Choroid plexus epithelial cell (primary cell): ENCODE data around the gene HLA-A.
"Not testable (repeated sequence)": the region's sequence is repeated elsewhere in the genome, so short reads cannot be mapped to it uniquely, and the experiment has no call there.

Source experiments
- DNase-seq: peaks from one replicate; pipeline ENCODE4 v3.0.0-alpha.2; 2010; ENCODE audit warnings: low read depth
- H3K4me3 ChIP-seq: 2 replicates; pipeline ENCODE4 v1.5.1; 2011; ENCODE audit warnings: low read depth, mild to moderate bottlenecking, control low read depth, low read length, moderate library complexity
- CTCF ChIP-seq: conservative IDR thresholded peaks from 2 replicates; pipeline ENCODE4 v1.5.1; 2011; ENCODE audit warnings: low read depth, mild to moderate bottlenecking, control low read depth, inconsistent platforms, low read length, moderate library complexity

HLA-A gene

DNA sequence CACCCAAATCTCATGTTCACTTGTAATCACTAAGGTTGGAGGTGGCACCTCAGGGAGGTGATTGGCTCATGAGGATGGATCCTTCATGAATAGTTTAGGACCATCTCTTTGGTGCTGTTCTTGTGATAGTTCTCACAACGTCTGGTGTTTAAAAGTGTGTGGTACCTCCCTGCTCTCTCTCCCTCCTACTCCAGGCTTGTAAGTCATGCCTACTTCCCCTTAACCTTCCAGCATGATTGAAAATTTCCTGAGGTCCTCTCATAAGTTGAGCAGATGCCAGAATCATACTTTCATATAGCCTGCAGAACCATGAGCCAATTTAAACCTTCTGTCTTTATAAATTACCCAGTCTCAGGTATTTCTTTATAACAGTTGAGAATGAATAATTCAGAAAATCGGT, 16.6 kb downstream of the HLA-A start:
- no peak for DNase-seq
- no peak for TF ChIP-seq CTCF
- no peak overlapping the region for H3K4me3 ChIP-seq

DNA sequence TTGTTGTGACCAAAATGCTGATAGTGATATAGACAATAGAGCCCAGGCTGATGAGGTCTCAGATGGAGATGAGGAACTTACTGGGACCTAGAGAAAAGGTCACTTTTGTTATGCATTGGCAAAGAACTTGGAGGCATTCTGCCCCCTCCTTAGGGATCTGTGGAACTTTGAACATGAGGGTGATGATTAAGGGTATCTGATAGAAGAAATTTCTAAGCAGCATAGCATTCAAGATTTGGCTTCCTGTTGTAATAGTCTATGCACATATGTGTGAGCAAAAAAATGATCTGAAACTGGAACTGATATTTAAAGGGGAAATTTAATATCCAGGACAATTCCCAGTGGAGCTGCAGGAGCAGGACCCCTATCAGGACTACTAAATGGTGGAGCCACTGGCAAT, 17.1 kb downstream of the HLA-A start:
- DNase-seq: no peak
- no peak for TF ChIP-seq CTCF
- H3K4me3 ChIP-seq: no peak overlapping the region

DNA sequence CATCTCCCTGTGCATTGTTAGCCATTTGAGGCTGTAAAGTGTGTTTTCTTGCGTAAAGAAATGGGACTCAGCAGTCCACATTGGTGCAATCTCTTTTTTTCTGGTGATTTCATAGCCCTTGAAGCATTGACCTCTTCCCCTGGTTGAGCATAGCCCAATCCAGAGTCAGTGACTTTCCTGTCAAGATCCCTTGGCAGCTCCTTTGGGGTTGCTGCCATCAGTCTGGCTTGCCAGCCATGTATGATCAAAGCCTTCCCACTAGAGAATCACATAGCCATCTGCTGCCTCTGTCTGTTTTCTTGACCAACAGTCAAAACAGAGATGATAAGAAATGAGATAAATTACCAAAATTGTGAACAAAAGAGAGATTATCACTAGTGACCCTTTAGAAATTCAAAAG, 19.6 kb downstream of the HLA-A start:
- DNase-seq: no peak
- H3K4me3 ChIP-seq: no peak overlapping the region
- no peak for TF ChIP-seq CTCF

- not testable (repeated sequence) for DNase-seq, H3K4me3 ChIP-seq
Observed at GRCh38 chr6:29963697-29964096, 21.4 kb downstream of the HLA-A start.

DNA sequence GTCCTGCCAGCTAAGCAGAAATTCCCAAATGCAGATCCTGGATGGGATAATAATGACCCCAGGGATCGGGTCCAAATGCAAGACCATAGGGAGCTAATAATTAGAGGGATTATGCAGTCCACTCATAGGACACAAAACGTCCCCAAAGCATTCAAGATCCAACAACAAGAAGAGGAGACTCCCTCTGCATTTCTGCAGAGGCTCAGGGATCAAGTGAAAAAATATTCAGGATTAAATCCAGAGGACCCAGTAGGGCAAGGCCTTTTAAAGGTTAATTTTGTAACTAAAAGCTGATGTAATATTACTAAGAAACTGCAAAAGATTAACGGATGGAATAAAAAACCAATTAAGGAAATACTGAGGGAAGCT, 22.2 kb downstream of the HLA-A start:
- TF ChIP-seq CTCF: no peak
- peak overlapping the region; percentile 50 for H3K4me3 ChIP-seq
- no peak for DNase-seq

GRCh38 chr6:29964887-29965562, 22.7 kb downstream of the HLA-A start:
- peak overlapping the region; percentile 50 for H3K4me3 ChIP-seq
- no peak for TF ChIP-seq CTCF
- peak; percentile 91 for DNase-seq

DNA sequence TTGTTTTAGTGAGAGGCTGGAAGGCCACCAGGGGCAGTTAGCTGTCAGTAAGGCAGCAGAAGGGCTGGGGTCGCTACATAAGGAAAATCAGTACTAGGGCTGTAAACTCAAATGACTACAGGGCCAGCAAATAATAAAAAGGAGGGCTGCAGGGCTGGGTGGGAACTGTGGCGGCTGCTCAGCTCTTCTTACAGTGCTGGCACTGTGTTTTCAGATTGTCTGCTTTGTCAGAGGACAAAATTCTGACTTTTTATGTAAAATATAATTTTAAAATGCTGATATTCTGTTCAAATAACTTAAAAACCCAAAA, 23.2 kb downstream of the HLA-A start:
- no peak for TF ChIP-seq CTCF
- peak overlapping the region; percentile 50 for H3K4me3 ChIP-seq
- no peak for DNase-seq
